HG03378 (cell line): ENCODE measurements around the gene TAGLN3.

Experiments
- ATAC-seq: cut with Tn5 transposase; IDR thresholded peaks from one replicate; pipeline ENCODE4 v1.9.1; 2021; ENCODE audit warnings: mild to moderate bottlenecking, moderate library complexity; ENCODE audit not compliant: unreplicated experiment

Gene TAGLN3

DNA sequence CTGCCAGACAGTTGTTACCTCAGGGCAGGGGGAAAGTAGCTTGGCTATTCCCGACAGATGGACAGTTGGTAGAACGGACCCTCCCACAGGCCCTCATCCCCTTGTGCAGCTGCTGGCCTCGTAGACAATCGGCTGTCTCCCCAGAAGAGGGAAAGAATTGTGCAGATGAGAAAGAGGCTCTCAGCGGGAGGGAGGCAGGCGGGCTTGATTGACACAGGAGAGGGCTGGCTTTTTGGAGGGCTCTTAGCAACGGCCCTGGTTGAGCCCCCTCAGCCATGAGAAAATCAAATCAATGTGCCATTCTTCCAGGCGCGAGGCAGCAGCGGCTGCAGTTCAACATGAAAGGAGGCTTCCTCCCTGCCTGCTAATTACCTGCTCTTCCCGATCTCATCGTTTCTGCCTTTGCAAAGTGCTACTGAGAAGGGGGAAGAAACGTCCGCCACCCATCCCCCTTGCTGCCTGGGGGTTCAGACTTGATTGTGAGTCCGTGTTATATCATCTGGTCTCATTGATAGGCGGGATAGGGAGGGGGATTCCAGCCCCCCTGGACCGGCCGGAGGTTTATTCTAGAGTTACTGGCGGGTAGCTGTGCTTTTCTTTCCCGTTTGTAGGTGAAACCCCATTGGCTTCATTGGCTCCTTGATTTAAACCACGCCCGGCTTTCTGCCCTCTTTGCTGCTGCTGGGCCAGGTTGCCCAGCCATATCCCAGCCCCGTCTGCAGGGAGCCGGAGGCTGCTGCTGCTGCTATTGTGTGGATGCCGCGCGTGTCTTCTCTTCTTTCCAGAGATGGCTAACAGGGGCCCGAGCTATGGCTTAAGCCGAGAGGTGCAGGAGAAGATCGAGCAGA is at the start of gene TAGLN3:
TSS of gene TAGLN3 (plus strand) at position 287 of the 848 bp plus-strand sequence. CDS start at position 788, 501 bp downstream.
- no peak for ATAC-seq

- no peak for ATAC-seq
These were observed 49.0 kb upstream of the TAGLN3 start for GRCh38 chr3:111949712-111950111.

DNA sequence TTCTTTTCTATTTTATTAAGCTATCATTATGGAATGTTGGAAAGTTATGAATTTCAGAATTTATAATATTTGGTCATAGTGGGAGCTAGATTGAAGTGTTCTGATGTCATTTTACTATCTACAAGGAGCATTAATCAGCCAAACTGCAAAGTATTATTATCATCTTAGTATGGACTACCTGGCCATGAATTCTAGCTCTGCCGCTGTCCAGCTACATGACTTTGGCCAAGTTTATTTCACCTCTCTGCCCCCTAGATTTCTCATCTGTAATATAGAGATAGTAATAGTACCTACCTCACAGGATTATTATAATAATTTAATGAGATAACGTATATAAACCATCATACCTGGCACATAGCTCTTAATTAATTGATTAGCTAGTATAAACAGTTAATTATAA is 47.7 kb upstream of the TAGLN3 start:
- ATAC-seq, result no peak

- no peak for ATAC-seq
These were observed 46.6 kb upstream of the TAGLN3 start for GRCh38 chr3:111952086-111952485.

DNA sequence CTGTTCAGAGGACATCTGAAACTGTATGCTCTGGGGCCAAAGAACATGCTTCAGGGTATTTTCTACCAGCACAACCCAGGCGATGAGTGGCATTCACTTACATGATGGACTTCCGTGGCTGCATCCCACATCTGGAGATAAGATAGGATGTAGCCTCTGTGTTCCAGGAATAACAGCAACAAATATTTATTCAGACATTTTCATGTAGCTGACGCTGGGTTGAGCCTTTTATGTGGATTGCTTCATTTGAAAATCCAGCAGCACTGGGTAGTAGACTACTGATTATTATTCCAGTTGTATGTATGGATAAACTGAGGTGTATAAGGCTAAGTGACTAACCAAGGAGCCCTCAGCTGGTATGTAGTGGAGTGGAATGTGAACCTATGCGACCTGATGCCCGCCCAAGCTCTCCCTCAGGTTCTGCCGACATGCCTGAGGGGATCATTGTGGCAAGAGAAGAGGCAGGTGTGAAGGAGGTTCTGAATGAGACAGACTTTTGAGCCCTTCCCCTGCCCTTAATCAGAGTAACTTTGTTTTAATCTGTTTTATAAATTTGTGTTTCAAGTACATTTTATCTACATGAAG is 45.8 kb upstream of the TAGLN3 start:
- no peak for ATAC-seq

DNA sequence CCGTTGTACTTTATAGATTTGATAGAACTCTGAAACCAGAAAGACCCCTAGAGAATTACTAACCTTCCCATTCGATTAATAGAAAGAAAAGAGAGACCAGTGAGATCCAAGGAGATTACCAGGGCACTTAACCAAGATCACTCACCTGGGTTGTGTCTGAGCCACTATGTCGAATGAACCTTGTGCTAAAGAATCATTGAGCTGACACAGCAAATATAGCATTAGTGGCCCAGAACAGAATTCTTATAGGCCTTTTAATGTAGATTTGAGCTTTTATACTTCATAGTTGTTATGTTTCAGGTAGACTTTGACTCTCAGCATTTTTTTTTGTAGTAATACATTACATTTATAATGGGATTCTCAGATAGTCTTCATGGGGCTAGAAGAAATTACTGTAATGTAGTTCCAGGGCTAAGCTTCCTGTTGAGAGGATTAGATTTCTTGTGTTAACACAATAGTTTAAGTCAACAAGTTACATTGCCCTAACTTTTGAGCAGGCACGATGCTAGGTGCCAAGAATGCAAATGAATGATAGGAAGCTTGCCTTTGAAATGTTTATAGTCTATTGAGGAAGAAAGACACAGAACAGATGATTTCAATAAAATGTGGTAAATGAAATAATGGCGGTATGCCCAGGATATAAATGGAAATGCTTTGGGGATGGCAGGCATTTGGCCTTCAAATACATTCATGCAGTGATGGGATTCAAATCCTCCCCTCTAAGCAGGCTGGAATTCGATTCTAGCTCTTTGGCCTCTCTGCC is 44.3 kb upstream of the TAGLN3 start:
- no peak for ATAC-seq

DNA sequence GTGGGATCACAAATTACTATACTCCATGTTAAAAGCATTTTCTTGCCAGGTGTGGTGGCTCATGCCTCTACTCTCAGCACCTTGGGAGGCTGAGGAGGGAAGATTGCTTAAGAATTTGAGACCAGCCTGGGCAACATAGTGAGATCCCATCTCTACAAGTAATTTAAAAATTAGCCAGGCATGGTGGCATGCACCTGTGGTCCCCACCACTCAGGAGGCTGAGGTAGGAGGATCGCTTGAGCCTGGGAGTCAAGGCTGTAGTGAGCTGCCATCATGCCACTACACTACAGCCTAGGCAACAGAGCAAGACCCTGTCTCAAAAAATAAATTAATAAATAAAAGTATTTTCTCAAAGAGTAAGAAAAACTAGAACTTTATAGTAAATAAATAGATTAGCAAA is 42.8 kb upstream of the TAGLN3 start:
- ATAC-seq, result no peak

DNA sequence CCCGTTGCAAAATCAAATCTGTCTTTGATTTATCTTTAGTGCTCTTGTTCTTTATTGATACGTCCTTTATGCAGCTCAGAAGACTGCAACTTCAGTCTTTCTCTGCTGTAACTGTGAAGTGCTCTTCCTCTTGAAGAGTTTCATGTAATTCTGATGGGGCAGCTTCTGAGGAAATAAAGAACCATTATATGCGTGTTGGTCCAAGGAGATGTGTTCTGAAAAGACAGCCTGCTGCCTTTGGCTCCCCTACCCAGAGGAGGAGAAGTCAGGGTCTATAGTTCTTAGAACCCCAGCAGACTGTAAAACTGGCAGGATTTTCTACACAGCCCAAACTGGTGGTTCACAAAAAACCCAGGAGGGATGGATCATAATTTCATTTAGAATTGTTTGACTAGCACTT is 42.3 kb upstream of the TAGLN3 start:
- ATAC-seq, result no peak

- ATAC-seq, result no peak
These were observed 41.6 kb upstream of the TAGLN3 start for GRCh38 chr3:111956995-111957734.

DNA sequence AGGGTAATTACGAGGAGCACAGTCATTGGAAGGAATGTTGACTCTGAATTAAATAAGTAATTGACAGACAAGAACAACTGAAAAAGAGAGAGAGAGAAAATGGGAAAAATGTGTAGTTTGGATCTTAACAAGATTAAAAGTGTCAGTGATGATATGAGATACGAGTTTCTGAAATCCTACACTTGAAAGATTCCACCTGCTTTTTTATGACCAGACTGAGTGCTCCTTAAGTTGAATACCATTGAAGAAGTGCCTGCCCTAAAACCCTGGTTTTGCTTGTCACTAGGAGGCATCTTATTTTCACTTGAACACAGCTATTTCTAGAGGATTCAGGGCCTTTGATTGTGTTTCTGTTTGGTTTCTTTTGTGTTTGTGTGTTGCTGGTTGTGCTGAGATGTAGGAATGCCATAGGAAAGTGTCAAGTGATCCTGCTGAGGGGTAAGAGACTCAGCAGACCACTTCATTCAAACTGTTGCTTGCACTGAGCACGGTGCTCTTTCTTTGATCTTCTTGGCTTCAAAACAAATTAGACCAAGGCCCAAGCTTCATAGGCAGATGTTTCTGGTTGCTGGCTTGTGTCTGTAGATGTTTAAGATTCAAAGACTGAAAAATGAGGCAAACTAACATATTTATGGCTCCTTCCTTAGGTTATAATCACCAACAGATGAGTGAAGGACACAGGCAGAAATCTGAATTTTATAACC is 37.1 kb upstream of the TAGLN3 start:
- no peak for ATAC-seq

- ATAC-seq, result no peak
These were observed 35.3 kb upstream of the TAGLN3 start for GRCh38 chr3:111963424-111963823.

DNA sequence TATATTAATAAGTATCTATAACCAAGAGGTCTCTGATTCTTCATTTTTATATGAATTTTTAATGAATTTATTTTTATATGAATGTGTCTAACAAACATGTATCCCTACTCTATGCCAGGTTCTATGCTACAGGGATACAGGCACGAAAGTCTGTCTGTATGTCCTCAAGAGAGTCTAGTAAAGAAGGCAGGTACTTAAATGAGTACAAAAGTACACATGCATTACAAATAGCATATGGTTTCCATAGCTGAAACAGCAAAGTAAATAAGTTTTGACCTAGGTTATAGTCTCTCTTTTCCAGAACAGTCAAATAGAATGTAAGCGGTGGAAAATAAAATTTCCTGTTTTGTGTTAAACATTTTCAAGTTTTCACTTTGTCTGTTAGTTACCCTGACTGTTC is 33.2 kb upstream of the TAGLN3 start:
- ATAC-seq, result no peak

GRCh38 chr3:111967068-111967467 is 31.7 kb upstream of the TAGLN3 start:
- ATAC-seq, result no peak

DNA sequence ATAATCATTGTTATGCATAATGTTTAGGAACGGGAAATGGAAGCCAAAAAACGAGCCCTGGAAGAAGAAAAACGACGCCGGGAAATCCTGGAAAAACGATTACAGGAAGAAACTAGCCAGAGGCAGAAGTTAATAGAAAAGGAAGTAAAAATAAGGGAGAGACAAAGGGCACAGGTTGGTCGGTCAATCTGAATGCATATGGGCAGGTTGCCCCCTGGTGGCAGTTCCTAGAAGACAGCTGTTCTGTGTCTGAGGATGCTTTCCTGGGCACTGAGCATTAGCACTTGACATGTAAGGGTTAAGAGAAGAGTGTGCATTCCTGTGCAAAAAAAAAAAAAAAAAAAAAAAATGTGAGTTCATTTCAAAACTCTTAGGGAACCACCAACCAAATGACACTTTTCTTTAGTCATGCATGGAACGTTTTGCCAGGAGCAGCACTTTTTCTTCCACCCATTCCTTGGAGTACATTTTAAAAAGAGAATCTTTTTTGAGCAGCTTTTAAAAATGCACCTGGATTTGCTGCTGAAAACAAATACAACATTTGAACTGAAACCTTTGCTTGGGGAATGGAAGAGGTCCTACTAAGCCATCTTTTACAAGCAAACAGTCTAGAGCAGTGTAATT is 31.0 kb upstream of the TAGLN3 start:
- peak; percentile 96 for ATAC-seq

DNA sequence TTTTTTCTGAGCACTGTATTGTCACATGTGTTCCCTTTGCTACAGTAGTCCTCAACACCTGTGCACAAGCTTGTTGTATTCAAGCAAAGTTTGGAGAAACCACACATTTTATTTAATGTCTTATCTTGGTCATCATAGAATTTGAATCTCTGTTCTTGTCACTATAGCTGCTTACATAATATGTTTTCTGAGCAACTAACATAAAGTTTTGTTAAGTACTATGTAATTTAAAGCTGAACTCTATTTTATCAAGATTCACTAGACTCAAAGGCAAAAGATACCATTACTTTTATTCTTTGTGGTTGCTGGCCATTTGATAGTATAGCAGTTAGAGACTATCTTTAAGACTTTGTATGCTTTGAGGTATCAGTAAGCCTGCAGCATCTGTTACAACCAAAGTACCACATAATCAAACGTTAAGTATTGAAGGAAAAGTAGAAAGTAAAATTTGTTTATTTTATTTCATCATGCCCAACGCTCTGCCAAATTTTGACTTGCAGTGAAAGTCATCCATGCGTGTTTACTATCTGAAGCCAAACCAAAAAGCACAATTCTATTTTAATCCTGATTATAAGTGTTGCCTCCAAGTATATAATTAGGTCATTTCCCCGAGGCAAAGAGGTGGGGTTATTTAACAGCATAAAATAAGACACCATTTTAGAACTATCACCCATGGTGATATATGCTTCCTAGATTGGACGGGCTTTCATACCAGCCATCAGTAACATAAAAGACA is 30.2 kb upstream of the TAGLN3 start:
- ATAC-seq, result no peak

GRCh38 chr3:111970376-111970775 is 28.3 kb upstream of the TAGLN3 start:
- no peak for ATAC-seq

GRCh38 chr3:111971533-111972130 is 27.1 kb upstream of the TAGLN3 start:
- ATAC-seq, result no peak

- ATAC-seq, result no peak
These were observed 25.8 kb upstream of the TAGLN3 start for GRCh38 chr3:111972891-111973290.

- no peak for ATAC-seq
These were observed 23.6 kb upstream of the TAGLN3 start for GRCh38 chr3:111975131-111975530.
